Neural cell (in vitro differentiated cells): Measurements from ENCODE around the gene OTUB2.

ENCODE experiments used
- EZH2 ChIP-seq: fragments of 200-600, 300-800 bp; shearing (Covaris generic), sonication (generic); IDR thresholded peaks from 2 replicates; pipeline ENCODE4 v1.6.1; 2014; ENCODE audit warnings: antibody characterized with exemption, low read length, borderline replicate concordance, mild to moderate bottlenecking; ENCODE audit not compliant: insufficient read depth, poor library complexity, severe bottlenecking
- RAD21 ChIP-seq: fragments of 450-650 bp; conservative IDR thresholded peaks from 2 replicates; pipeline ENCODE4 v1.6.1; 2014; ENCODE audit warnings: antibody characterized with exemption, mild to moderate bottlenecking, moderate library complexity
- TF ChIP-seq, protein P1 (sequence below): fragments of 450-650 bp; IDR thresholded peaks from 2 replicates; pipeline ENCODE4 v1.5.1; 2014; ENCODE audit warnings: antibody characterized with exemption, mild to moderate bottlenecking, moderate library complexity; ENCODE audit not compliant: poor library complexity, severe bottlenecking

DNA sequence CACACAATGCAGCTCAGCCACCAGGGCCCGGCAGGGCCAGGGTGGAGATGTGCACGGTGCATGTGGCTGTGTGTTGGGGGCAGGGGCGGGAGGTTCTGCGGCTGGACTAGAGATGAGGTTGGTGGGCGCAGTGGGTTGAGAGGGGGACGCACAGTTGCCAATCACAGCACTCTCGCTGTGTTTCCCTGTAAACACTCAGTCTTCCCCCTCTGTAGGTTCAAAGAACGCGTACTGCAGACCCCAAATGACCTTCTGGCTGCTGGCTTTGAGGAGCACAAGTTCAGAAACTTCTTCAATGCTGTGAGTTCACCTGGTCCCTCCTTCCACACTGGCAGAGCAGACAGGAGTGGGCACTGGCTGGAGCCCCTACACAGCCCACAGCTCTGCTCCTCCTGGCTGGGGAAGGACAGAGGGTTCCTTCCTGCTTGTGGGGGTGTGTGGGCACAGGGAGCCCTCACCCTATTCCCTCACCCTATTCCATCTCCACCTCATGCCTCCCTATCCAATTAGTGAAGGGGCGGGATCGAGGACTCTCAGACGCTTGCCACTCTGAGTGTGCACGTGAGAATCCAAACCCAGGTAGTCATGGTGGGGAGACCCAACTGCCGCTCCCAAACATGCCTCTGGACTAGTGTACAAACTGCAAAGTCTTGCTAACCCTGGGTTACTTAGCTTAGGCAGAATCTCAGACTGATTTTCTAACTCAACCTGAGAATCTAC is 17.8 kb downstream of the OTUB2 start:
- TF ChIP-seq, protein P1, sequence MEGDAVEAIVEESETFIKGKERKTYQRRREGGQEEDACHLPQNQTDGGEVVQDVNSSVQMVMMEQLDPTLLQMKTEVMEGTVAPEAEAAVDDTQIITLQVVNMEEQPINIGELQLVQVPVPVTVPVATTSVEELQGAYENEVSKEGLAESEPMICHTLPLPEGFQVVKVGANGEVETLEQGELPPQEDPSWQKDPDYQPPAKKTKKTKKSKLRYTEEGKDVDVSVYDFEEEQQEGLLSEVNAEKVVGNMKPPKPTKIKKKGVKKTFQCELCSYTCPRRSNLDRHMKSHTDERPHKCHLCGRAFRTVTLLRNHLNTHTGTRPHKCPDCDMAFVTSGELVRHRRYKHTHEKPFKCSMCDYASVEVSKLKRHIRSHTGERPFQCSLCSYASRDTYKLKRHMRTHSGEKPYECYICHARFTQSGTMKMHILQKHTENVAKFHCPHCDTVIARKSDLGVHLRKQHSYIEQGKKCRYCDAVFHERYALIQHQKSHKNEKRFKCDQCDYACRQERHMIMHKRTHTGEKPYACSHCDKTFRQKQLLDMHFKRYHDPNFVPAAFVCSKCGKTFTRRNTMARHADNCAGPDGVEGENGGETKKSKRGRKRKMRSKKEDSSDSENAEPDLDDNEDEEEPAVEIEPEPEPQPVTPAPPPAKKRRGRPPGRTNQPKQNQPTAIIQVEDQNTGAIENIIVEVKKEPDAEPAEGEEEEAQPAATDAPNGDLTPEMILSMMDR, result no peak
- TF ChIP-seq EZH2 (no peak), RAD21 (no peak)
